ENCODE measurements around the gene RNF224. TPM values are rescaled to one million over a fixed set of nuclear protein-coding genes. Genes with fewer than 3 reads are reported as not detected.
A peak's percentile ranks its signal among the peaks of the same experiment; 100 is the strongest.

The RNF224 gene
- total and polyA plus RNA-seq, 2 of the 13 experiments (the other 11 are each of a cell fraction or from before 2014, with no cell fraction given): 0.09 TPM; not detected in 1

DNA sequence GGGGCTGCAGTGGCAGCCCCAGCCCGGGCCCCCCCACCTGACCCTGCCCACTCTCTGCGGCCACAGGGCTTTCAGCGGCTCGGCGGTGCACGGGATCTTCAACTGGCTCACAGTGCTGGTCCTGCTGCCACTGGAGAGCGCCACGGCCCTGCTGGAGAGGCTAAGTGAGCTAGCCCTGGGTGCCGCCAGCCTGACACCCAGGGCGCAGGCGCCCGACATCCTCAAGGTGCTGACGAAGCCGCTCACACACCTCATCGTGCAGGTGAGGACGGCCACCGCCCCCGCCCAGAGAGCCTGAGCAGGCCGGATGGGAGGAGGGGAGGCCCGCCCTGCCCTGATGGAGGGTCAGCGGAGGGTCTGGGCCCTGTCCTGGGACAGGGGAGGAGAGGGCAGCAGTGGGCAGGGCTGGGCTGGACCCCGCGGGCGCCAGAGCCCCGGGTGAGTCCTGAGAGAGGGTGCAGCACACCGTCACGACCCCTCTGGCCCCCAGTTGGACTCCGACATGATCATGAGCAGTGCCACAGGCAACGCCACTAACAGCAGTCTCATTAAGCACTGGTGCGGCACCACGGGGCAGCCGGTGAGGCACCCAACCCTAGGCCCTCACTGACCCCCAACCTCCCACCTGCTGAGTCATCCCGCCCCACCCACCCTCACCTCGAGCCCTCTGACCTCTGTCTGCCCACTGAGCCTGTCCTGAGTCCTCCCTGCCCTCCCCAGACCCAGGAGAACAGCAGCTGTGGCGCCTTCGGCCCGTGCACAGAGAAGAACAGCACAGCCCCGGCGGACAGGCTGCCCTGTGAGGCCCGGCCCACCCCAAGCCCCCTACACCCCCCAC lies 6.1 kb downstream of the RNF224 start (continued):
- TF ChIP-seq ZNF101 (CRISPR knock-in tag; IDR thresholded peaks at IDR 0.05; ENCODE audit: borderline replicate concordance, low read depth) (no peak), KLF15 (CRISPR knock-in tag; IDR thresholded peaks at IDR 0.05; ENCODE audit: borderline replicate concordance) (no peak), ZNF652 (CRISPR knock-in tag; IDR thresholded peaks at IDR 0.05; ENCODE audit: borderline replicate concordance, low read depth) (no peak), PLRG1 (conservative IDR thresholded peaks at IDR 0.05) (no peak), ETV6 (CRISPR knock-in tag; conservative IDR thresholded peaks at IDR 0.05) (no peak), FOXP1 (IDR thresholded peaks at IDR 0.05) (no peak), FOXP1 (CRISPR knock-in tag; IDR thresholded peaks at IDR 0.05) (no peak), ZNF263 (CRISPR knock-in tag; IDR thresholded peaks at IDR 0.05) (no peak), ZNF614 (CRISPR knock-in tag; IDR thresholded peaks at IDR 0.05; ENCODE audit: borderline replicate concordance) (no peak), TAF1 (CRISPR knock-in tag; IDR thresholded peaks at IDR 0.05) (0 out of 2 replicates have a peak, but pooled peaks have one; percentile 6), CAMTA2 (CRISPR knock-in tag; IDR thresholded peaks at IDR 0.05; ENCODE audit: borderline replicate concordance) (no peak), ZNF672 (CRISPR knock-in tag; IDR thresholded peaks at IDR 0.05) (no peak), SRF (IDR thresholded peaks at IDR 0.05; ENCODE audit: low read depth, low read length) (no peak), GABPA (IDR thresholded peaks at IDR 0.05; ENCODE audit: low read depth, low read length) (no peak), GABPA (CRISPR knock-in tag; IDR thresholded peaks at IDR 0.05; ENCODE audit: low read depth) (no peak), FOXC1 (CRISPR knock-in tag; IDR thresholded peaks at IDR 0.05; ENCODE audit: borderline replicate concordance) (no peak), ZNF235 (CRISPR knock-in tag; IDR thresholded peaks at IDR 0.05; ENCODE audit: borderline replicate concordance) (no peak), SKI (IDR thresholded peaks at IDR 0.05; ENCODE audit: partially characterized antibody) (no peak), ZNF567 (CRISPR knock-in tag; IDR thresholded peaks at IDR 0.05; ENCODE audit: borderline replicate concordance) (no peak), STAG1 (CRISPR knock-in tag; IDR thresholded peaks at IDR 0.05) (no peak), AGO2 (optimal IDR thresholded peaks at IDR 0.05; ENCODE audit: low read depth, low read length) (peak; percentile 29), DMAP1 (CRISPR knock-in tag; IDR thresholded peaks at IDR 0.05) (no peak), RARG (CRISPR knock-in tag; IDR thresholded peaks at IDR 0.05; ENCODE audit: low read depth) (no peak), JARID2 (CRISPR knock-in tag; IDR thresholded peaks at IDR 0.05; ENCODE audit: insufficient replicate concordance) (no peak), ZBTB3 (CRISPR knock-in tag; IDR thresholded peaks at IDR 0.05; ENCODE audit: borderline replicate concordance, low read depth) (no peak)
- TF ChIP-seq, protein P1, sequence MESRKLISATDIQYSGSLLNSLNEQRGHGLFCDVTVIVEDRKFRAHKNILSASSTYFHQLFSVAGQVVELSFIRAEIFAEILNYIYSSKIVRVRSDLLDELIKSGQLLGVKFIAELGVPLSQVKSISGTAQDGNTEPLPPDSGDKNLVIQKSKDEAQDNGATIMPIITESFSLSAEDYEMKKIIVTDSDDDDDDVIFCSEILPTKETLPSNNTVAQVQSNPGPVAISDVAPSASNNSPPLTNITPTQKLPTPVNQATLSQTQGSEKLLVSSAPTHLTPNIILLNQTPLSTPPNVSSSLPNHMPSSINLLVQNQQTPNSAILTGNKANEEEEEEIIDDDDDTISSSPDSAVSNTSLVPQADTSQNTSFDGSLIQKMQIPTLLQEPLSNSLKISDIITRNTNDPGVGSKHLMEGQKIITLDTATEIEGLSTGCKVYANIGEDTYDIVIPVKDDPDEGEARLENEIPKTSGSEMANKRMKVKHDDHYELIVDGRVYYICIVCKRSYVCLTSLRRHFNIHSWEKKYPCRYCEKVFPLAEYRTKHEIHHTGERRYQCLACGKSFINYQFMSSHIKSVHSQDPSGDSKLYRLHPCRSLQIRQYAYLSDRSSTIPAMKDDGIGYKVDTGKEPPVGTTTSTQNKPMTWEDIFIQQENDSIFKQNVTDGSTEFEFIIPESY (CRISPR knock-in tag; IDR thresholded peaks at IDR 0.05): peak; percentile 90
- TF ChIP-seq, protein P2, sequence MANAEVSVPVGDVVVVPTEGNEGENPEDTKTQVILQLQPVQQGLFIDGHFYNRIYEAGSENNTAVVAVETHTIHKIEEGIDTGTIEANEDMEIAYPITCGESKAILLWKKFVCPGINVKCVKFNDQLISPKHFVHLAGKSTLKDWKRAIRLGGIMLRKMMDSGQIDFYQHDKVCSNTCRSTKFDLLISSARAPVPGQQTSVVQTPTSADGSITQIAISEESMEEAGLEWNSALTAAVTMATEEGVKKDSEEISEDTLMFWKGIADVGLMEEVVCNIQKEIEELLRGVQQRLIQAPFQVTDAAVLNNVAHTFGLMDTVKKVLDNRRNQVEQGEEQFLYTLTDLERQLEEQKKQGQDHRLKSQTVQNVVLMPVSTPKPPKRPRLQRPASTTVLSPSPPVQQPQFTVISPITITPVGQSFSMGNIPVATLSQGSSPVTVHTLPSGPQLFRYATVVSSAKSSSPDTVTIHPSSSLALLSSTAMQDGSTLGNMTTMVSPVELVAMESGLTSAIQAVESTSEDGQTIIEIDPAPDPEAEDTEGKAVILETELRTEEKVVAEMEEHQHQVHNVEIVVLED (CRISPR knock-in tag; IDR thresholded peaks at IDR 0.05; ENCODE audit: borderline replicate concordance): no peak
- TF ChIP-seq, protein P3, sequence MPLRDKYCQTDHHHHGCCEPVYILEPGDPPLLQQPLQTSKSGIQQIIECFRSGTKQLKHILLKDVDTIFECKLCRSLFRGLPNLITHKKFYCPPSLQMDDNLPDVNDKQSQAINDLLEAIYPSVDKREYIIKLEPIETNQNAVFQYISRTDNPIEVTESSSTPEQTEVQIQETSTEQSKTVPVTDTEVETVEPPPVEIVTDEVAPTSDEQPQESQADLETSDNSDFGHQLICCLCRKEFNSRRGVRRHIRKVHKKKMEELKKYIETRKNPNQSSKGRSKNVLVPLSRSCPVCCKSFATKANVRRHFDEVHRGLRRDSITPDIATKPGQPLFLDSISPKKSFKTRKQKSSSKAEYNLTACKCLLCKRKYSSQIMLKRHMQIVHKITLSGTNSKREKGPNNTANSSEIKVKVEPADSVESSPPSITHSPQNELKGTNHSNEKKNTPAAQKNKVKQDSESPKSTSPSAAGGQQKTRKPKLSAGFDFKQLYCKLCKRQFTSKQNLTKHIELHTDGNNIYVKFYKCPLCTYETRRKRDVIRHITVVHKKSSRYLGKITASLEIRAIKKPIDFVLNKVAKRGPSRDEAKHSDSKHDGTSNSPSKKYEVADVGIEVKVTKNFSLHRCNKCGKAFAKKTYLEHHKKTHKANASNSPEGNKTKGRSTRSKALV (CRISPR knock-in tag; IDR thresholded peaks at IDR 0.05): no peak
